Activated CD8-positive, alpha-beta T cell treated with anti-CD3 and anti-CD28 coated beads, Interleukin-2, amount 10 ng/mL, durations not matched to agents 7 days and 5 days (primary cell): ENCODE results near the gene ECM1. TPM values are rescaled to one million over a fixed set of nuclear protein-coding genes. Genes with fewer than 3 reads are reported as not detected.

Experiments used
- ATAC-seq: fragments of 150-1000 bp; cut with Tn5 transposase; one replicate; pipeline ENCODE4 v1.10.0; 2021; ENCODE audit warnings: moderate library complexity
- CTCF ChIA-PET: fragments of 350-600 bp; sonication (Branson Sonifier 250); formaldehyde crosslinking; loops from one replicate; lab custom pipeline; 2021; ENCODE audit warnings: antibody characterized with exemption; lab: Charles Lee
- POLR2A ChIA-PET: fragments of 350-600 bp; sonication (Branson Sonifier 250); formaldehyde crosslinking; loops from one replicate; lab custom pipeline; 2021; ENCODE audit warnings: antibody characterized with exemption; lab: Charles Lee
- DNase-seq: peaks from one replicate; pipeline ENCODE4 v3.0.0-alpha.2; 2020
- H3K27ac Mint-ChIP-seq: one replicate; pipeline ENCODE4 v1.8.0; 2021; ENCODE audit warnings: mild to moderate bottlenecking, mixed read lengths
- H3K27me3 Mint-ChIP-seq: one replicate; pipeline ENCODE4 v1.8.0; 2021; ENCODE audit warnings: low read depth, mixed read lengths
- H3K36me3 Mint-ChIP-seq: one replicate; pipeline ENCODE4 v1.8.0; 2021; ENCODE audit warnings: low read depth, mixed read lengths
- H3K4me1 Mint-ChIP-seq: one replicate; pipeline ENCODE4 v1.8.0; 2021; ENCODE audit warnings: low read depth, mixed read lengths
- H3K4me3 Mint-ChIP-seq: one replicate; pipeline ENCODE4 v1.8.0; 2021; ENCODE audit warnings: mild to moderate bottlenecking, mixed read lengths
- H3K9me3 Mint-ChIP-seq: one replicate; pipeline ENCODE4 v1.8.0; 2022; ENCODE audit warnings: mixed read lengths; ENCODE audit not compliant: insufficient read depth
- microRNA-seq: library from miRNA; unstranded; fragments of <30 nt; microRNA quantifications from one replicate; pipeline ENCODE4 v1.2.0, GENCODE V29; 2022
- total RNA-seq, 2 experiments: library from RNA; stranded (reverse); gene quantifications; one replicate each; pipeline ENCODE4 v1.2.3, GENCODE V29; 2021

ECM1 gene
- total RNA-seq, 2 experiments from 2014 or later = 0.71 to 0.78 TPM

DNA sequence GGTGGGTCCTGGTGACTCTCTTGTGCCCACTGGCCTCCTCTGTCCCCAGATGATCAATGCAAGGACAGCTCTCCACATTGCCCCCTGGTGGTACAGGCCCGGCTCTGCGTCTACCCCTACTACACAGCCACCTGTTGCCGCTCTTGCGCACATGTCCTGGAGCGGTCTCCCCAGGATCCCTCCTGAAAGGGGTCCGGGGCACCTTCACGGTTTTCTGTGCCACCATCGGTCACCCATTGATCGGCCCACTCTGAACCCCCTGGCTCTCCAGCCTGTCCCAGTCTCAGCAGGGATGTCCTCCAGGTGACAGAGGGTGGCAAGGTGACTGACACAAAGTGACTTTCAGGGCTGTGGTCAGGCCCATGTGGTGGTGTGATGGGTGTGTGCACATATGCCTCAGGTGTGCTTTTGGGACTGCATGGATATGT lies 52.1 kb downstream of the ECM1 start:
- H3K27ac Mint-ChIP-seq = peak overlapping the region; percentile 99
- H3K9me3 Mint-ChIP-seq = no peaks in the 10 kb centered on the region
- peaks cover 2% of the 10 kb centered on the region for H3K36me3 Mint-ChIP-seq
- CTCF ChIA-PET = interaction anchor here (0.6 to 14.3 kb wide), 37 partner anchors 8 to 446 kb away, joined by 3 to 412 read pairs (median 4); partner anchors contain the start of genes APH1A, CTSK, ENSA and FALEC
- POLR2A ChIA-PET = interaction anchor here (1.5 to 16.0 kb wide), 5 partner anchors 8 to 69 kb away, joined by 5 to 1108 read pairs (median 73); partner anchors contain the start of genes ENSA and MCL1
- ATAC-seq = peak; percentile 8
- DNase-seq = peak; percentile 86
- H3K4me3 Mint-ChIP-seq = peak overlapping the region; percentile 90
- H3K27me3 Mint-ChIP-seq = no peaks in the 10 kb centered on the region
- peaks cover 50% of the 10 kb centered on the region for H3K4me1 Mint-ChIP-seq

DNA sequence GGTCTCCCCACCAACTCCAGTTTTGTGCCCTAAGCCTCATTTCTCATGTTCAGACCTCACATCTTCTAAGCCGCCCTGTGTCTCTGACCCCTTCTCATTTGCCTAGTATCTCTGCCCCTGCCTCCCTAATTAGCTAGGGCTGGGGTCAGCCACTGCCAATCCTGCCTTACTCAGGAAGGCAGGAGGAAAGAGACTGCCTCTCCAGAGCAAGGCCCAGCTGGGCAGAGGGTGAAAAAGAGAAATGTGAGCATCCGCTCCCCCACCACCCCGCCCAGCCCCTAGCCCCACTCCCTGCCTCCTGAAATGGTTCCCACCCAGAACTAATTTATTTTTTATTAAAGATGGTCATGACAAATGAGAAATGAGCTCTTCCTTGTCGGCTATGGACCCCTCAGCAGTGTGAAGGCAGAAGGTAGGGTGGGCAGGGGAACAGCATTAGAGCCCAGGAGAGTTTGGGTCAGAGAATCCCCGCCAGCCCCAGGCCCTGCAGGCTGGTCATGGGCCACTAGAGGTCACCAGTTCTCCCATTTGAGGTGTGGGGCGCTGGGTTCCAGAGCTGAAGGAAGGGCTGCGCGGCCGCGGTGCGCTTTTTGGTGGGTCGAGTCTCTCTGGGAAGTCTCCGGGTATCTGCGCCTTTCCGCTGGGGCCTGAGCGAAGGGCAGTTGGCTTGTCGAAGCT lies 52.8 kb downstream of the ECM1 start:
- peaks cover 54% of the 10 kb centered on the region for H3K4me1 Mint-ChIP-seq
- POLR2A ChIA-PET = interaction anchor here (0.6 to 16.0 kb wide), 16 partner anchors 7 to 716 kb away, joined by 3 to 1108 read pairs (median 4); partner anchors contain the start of genes CTSK, ENSA, GOLPH3L and MCL1
- H3K27me3 Mint-ChIP-seq = no peaks in the 10 kb centered on the region
- ATAC-seq = peak; percentile 42
- DNase-seq = peak; percentile 91
- H3K27ac Mint-ChIP-seq = peak overlapping the region; percentile 99
- H3K9me3 Mint-ChIP-seq = no peaks in the 10 kb centered on the region
- CTCF ChIA-PET = interaction anchor here (0.6 to 14.3 kb wide), 50 partner anchors 8 to 446 kb away, joined by 3 to 412 read pairs (median 4); partner anchors contain the start of genes CTSK, ENSA, FALEC and GOLPH3L
- H3K4me3 Mint-ChIP-seq = peak overlapping the region; percentile 90
- peaks cover 2% of the 10 kb centered on the region for H3K36me3 Mint-ChIP-seq

DNA sequence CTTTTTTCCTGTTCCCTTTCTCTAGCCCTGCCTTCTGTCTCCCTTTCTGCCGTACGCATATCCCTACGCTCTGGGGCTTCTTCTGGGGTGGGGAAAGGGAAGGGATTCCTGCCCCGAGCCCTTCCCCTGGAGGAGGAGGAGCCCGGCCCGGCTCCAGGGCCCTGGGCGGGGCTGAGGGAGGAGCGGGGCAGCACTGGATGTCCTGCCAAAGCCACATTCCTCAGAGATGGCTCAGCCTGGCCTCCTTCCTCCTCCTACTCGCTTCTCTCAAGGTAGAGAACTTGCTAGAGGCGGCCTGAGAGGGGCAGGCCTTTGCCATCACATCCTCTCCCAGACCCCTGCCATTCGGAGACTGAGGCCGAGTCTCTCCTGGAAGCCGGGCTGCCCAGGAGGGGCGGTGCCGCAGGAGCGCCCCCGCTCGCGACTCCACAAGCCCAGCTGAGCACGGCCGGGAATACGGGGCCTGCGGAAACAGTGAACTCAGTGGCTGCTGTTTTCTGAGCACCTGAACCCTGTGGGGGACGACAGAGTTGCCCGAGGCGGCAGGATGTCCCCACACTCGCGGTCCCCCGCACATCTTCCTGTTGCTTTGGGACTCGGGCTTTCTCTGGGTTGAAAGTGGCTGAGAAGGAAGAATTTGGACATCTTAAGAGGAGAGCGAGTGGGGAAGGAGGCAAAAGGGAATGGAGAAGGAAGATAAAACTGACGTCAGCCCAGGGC lies 53.5 kb downstream of the ECM1 start:
- ATAC-seq (peak; percentile 31), DNase-seq (peak; percentile 80)
- ChIA-PET CTCF (interaction anchor here (0.6 to 14.3 kb wide), 37 partner anchors 7 to 421 kb away, joined by 3 to 412 read pairs (median 5); partner anchors contain the start of genes ENSA, FALEC, GOLPH3L and MCL1), POLR2A (interaction anchor here (0.6 to 16.0 kb wide), 14 partner anchors 8 to 675 kb away, joined by 3 to 1108 read pairs (median 4); partner anchors contain the start of genes ENSA, GOLPH3L, MCL1 and MINDY1)
- Mint-ChIP-seq H3K27me3 (no peaks in the 10 kb centered on the region), H3K36me3 (peaks cover 2% of the 10 kb centered on the region), H3K4me1 (peaks cover 61% of the 10 kb centered on the region), H3K27ac (peak overlapping the region; percentile 99), H3K9me3 (no peaks in the 10 kb centered on the region), H3K4me3 (peak overlapping the region; percentile 90)

DNA sequence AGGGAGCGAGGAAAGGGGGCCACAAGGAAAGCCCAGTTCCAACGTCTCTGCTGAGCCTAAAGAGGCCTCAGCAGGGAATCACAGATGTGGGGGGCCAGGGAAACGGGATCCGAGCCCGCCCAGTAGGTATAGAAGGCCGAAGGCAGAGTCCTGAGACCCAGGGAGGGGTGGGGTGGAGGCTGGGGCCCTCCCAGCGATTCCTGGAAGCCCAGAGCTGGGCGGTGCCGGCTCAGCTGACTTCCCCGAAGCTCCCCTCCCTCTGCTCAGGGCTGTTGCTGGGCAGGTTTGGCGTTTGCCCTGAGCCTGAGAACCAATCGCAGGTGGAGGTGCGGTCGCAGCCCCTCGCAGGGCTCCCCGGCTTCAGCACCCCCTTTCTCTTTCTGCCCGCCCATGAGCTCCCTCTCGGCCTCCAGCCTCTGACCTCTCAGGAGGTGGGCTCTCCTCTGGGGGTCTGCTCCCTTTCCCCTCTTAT lies 54.1 kb downstream of the ECM1 start:
- Mint-ChIP-seq H3K4me1 (peaks cover 67% of the 10 kb centered on the region), H3K9me3 (no peaks in the 10 kb centered on the region)
- CTCF ChIA-PET = interaction anchor here (1.4 to 14.3 kb wide), 7 partner anchors 14 to 364 kb away, joined by 4 to 412 read pairs (median 7); partner anchors contain the start of genes ENSA, MCL1 and SETDB1

DNA sequence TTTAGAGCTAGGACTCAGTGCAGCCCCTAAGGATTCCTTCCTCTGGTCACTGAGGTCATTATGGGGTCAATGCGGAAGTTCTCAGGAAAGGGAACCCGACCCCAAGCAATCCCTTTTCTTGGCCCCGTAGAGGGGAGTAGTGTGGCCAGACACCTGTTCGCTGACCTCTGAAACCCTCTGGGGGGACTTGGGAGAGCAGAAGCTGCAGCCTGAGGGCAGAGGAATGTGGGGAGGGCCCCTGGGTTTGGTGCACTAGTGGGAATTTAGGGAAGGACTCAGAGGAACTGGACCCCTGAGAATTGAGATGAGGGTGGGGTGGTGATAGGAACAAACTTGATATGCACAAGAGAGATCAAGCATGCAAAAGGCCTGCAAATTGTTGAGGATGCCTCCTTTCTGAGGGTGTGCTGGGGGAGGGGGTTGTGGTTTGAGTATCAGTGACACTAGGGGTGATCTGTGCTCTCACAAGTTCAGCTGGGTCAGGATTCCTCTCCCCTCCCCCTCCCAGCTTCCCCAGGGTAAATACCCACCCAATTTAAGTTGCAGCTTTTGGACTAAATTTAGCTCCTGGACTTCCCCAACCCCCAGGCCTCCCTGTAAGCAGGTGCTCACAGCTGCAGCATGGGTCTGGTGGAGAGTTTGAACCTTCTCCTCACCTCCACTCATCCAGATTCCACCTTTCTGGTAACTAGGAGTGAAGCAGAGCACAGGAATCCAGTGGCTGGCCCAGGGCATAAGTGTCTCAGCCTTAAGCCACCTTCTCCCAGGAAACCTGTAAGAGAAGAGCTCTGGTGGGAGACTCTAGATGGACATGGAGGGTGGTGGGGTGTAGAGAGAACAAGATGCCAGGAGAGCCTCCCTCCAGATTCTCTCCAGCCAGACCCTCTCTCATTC lies 54.8 kb downstream of the ECM1 start:
- CTCF ChIA-PET = interaction anchor here (1.4 to 14.3 kb wide), 8 partner anchors 14 to 433 kb away, joined by 3 to 412 read pairs (median 6); partner anchors contain the start of genes ENSA, MCL1 and SETDB1
- ATAC-seq (peak; percentile 1), DNase-seq (peak; percentile 80)
- Mint-ChIP-seq H3K4me3 (peak overlapping the region; percentile 90), H3K27ac (peak overlapping the region; percentile 99), H3K9me3 (no peaks in the 10 kb centered on the region), H3K36me3 (peaks cover 2% of the 10 kb centered on the region), H3K27me3 (no peaks in the 10 kb centered on the region), H3K4me1 (peaks cover 74% of the 10 kb centered on the region)
- POLR2A ChIA-PET = interaction anchor here (0.5 to 16.0 kb wide), 11 partner anchors 11 to 676 kb away, joined by 3 to 1108 read pairs (median 5); partner anchors contain the start of genes ENSA, GOLPH3L and MCL1

More for the DNA sequence above, 54.1 kb downstream of the ECM1 start:
- Mint-ChIP-seq H3K27ac (peak overlapping the region; percentile 99), H3K27me3 (no peaks in the 10 kb centered on the region), H3K4me3 (peak overlapping the region; percentile 90), H3K36me3 (peaks cover 2% of the 10 kb centered on the region)
- DNase-seq = peak; percentile 92
- POLR2A ChIA-PET = interaction anchor here (0.6 to 16.0 kb wide), 11 partner anchors 10 to 675 kb away, joined by 3 to 1108 read pairs (median 5); partner anchors contain the start of genes ENSA, GOLPH3L, MCL1 and TARS2
- ATAC-seq = peak; percentile 60

Small RNAs within 50 kb of the gene (microRNA-seq; reads per million reads assigned to microRNA genes)
- gene MIR4257 = not detected
- not detected for gene MIR6878

Other genes with a start within 250 kb of the ECM1 start
- gene APH1A, start 239.1 kb upstream of the ECM1 start, total RNA-seq = 100 to 1,000 TPM; 128 to 132 TPM
- gene C1orf54, start 235.3 kb upstream of the ECM1 start, total RNA-seq = 1 to 10 TPM; 2.5 to 4.0 TPM
- 1 to 10 TPM; 2.0 to 2.3 TPM for gene CIART, start 225.6 kb upstream of the ECM1 start, total RNA-seq
- gene MRPS21, start 214.2 kb upstream of the ECM1 start, total RNA-seq = 10 to 100 TPM; 69.9 to 71.2 TPM
- 10 to 100 TPM; 77.7 to 79.7 TPM for gene PRPF3, start 186.6 kb upstream of the ECM1 start, total RNA-seq
- 10 to 100 TPM; 29.5 to 32.5 TPM for gene RPRD2, start 144.0 kb upstream of the ECM1 start, total RNA-seq
- gene TARS2, start 20.7 kb upstream of the ECM1 start, total RNA-seq = 10 to 100 TPM; 29.8 to 33.7 TPM
- gene FALEC, start 7.6 kb downstream of the ECM1 start, total RNA-seq = not detected
- not detected for gene ADAMTSL4, start 41.3 kb downstream of the ECM1 start, total RNA-seq
- 100 to 1,000 TPM; 249 to 261 TPM for gene MCL1, start 71.5 kb downstream of the ECM1 start, total RNA-seq
- gene ENSA, start 121.5 kb downstream of the ECM1 start, total RNA-seq = 100 to 1,000 TPM; 208 to 214 TPM
- gene GOLPH3L, start 189.0 kb downstream of the ECM1 start, total RNA-seq = 10 to 100 TPM; 19.4 to 21.2 TPM
- under 1 TPM in 1 of 2 experiments, not detected in 1; 0.40 TPM for gene HORMAD1, start 212.8 kb downstream of the ECM1 start, total RNA-seq